ENCODE data around the gene MAZ.

DNA sequence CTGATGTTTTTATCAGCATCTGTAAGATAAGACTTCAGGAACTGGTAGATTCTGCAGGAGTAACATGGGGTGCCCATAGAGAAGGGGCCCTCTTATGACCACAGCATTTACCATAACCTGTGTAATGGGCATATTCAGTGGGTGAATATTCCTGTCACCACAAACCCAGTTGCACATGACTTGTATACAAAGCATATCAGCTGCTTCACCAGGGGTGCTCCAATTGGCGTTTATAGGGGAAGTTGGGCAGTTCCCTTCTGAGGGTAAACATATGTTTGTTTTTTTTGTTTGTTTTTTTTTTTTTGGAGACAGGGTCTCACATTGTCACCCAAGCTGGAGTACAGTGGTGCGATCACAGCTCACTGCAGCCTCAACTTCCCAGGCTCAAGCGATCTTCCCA lies 39.8 kb upstream of the MAZ start:
- TF ChIP-seq, protein P1, sequence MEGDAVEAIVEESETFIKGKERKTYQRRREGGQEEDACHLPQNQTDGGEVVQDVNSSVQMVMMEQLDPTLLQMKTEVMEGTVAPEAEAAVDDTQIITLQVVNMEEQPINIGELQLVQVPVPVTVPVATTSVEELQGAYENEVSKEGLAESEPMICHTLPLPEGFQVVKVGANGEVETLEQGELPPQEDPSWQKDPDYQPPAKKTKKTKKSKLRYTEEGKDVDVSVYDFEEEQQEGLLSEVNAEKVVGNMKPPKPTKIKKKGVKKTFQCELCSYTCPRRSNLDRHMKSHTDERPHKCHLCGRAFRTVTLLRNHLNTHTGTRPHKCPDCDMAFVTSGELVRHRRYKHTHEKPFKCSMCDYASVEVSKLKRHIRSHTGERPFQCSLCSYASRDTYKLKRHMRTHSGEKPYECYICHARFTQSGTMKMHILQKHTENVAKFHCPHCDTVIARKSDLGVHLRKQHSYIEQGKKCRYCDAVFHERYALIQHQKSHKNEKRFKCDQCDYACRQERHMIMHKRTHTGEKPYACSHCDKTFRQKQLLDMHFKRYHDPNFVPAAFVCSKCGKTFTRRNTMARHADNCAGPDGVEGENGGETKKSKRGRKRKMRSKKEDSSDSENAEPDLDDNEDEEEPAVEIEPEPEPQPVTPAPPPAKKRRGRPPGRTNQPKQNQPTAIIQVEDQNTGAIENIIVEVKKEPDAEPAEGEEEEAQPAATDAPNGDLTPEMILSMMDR (IDR thresholded peaks at IDR 0.05; ENCODE audit: low read depth, low read length, missing input control) = no peak
- TF ChIP-seq HNF4A (conservative IDR thresholded peaks at IDR 0.05) (no peak), TAF1 (conservative IDR thresholded peaks at IDR 0.05) (no peak), RAD21 (IDR thresholded peaks at IDR 0.05) (no peak), MAX (IDR thresholded peaks at IDR 0.05) (no peak), SP1 (IDR thresholded peaks at IDR 0.05) (no peak)
- TF ChIP-seq, protein P2, sequence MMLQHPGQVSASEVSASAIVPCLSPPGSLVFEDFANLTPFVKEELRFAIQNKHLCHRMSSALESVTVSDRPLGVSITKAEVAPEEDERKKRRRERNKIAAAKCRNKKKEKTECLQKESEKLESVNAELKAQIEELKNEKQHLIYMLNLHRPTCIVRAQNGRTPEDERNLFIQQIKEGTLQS (IDR thresholded peaks at IDR 0.05) = no peak
- TF ChIP-seq, protein P3, sequence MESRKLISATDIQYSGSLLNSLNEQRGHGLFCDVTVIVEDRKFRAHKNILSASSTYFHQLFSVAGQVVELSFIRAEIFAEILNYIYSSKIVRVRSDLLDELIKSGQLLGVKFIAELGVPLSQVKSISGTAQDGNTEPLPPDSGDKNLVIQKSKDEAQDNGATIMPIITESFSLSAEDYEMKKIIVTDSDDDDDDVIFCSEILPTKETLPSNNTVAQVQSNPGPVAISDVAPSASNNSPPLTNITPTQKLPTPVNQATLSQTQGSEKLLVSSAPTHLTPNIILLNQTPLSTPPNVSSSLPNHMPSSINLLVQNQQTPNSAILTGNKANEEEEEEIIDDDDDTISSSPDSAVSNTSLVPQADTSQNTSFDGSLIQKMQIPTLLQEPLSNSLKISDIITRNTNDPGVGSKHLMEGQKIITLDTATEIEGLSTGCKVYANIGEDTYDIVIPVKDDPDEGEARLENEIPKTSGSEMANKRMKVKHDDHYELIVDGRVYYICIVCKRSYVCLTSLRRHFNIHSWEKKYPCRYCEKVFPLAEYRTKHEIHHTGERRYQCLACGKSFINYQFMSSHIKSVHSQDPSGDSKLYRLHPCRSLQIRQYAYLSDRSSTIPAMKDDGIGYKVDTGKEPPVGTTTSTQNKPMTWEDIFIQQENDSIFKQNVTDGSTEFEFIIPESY (IDR thresholded peaks at IDR 0.05) = no peak
